GM10266 (cell line): Measurements from ENCODE around the gene LILRB3.
"Not testable (repeated sequence)": the region's sequence is repeated elsewhere in the genome, so short reads cannot be mapped to it uniquely, and the experiment has no call there.

ENCODE experiments used
- DNase-seq: peaks from one replicate; pipeline ENCODE4 v3.0.0; 2012; ENCODE audit errors: extremely low spot score
- TF ChIP-seq, protein P1 (sequence below): IDR thresholded peaks from 2 replicates; pipeline ENCODE4 v1.5.1; 2012; ENCODE audit warnings: mild to moderate bottlenecking, low read depth; ENCODE audit not compliant: control insufficient read depth, insufficient read depth; ENCODE audit errors: missing control alignments

The LILRB3 gene

DNA sequence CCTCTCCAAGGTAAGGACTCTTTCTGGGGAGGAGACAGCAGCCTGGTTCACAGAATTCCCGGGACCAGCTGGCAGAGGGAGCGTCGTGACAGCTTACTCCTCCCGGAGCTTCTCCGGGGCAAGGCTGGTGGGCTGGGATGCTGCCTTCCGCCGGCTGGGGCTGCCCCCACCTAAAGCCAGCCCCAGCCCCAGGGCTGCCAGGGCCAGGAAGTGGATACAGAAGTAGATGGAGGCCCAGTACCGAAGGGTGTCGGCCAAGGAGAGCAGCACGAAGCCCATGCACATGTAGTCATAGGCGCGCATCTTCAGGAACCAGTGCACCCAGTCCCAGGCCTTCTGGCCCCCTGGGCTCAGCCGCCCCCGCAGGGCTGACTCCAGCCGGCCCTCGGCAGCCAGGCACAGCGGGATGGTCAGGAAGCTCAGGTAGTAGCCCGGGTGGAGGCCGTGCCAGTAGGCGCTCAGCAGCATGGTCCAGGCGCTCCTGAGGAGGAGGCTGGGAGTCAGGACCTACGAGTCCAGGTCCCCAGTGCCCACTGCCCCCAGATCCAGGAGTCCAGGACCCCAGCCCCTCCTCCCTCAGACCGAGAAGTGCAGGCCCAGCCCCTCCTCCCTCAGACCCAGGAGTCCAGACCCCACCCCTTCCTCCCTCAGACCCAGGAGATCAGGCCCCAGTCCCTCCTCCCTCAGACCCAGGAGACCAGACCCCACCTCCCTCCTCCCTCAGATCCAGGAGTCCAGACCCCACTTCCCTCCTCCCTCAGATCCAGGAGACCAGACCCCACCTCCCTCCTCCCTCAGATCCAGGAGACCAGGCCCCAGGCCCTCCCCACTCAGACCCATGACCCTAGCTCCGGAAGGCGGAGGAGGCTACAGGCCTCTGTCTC, 48.6 kb downstream of the LILRB3 start:
- TF ChIP-seq, protein P1, sequence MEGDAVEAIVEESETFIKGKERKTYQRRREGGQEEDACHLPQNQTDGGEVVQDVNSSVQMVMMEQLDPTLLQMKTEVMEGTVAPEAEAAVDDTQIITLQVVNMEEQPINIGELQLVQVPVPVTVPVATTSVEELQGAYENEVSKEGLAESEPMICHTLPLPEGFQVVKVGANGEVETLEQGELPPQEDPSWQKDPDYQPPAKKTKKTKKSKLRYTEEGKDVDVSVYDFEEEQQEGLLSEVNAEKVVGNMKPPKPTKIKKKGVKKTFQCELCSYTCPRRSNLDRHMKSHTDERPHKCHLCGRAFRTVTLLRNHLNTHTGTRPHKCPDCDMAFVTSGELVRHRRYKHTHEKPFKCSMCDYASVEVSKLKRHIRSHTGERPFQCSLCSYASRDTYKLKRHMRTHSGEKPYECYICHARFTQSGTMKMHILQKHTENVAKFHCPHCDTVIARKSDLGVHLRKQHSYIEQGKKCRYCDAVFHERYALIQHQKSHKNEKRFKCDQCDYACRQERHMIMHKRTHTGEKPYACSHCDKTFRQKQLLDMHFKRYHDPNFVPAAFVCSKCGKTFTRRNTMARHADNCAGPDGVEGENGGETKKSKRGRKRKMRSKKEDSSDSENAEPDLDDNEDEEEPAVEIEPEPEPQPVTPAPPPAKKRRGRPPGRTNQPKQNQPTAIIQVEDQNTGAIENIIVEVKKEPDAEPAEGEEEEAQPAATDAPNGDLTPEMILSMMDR, result no peak
- no peak for DNase-seq

DNA sequence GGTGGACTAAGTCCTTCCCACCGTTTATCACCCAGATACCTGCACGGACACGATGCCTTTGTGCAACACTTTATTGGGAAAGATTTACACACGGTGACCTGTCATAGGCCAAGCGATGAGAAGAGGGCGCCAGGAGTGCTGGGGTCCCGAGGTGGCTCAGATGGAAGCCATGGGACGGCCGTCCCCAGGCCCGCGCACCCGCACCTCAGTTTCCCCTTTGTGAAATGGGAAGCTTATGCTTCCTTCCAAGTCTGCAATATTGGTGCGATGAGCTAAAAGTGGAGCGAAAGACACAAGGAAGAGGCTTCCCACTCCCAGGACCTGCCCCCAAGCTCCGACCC, 49.5 kb downstream of the LILRB3 start:
- no peak for DNase-seq
- TF ChIP-seq, protein P1, result no peak

DNA sequence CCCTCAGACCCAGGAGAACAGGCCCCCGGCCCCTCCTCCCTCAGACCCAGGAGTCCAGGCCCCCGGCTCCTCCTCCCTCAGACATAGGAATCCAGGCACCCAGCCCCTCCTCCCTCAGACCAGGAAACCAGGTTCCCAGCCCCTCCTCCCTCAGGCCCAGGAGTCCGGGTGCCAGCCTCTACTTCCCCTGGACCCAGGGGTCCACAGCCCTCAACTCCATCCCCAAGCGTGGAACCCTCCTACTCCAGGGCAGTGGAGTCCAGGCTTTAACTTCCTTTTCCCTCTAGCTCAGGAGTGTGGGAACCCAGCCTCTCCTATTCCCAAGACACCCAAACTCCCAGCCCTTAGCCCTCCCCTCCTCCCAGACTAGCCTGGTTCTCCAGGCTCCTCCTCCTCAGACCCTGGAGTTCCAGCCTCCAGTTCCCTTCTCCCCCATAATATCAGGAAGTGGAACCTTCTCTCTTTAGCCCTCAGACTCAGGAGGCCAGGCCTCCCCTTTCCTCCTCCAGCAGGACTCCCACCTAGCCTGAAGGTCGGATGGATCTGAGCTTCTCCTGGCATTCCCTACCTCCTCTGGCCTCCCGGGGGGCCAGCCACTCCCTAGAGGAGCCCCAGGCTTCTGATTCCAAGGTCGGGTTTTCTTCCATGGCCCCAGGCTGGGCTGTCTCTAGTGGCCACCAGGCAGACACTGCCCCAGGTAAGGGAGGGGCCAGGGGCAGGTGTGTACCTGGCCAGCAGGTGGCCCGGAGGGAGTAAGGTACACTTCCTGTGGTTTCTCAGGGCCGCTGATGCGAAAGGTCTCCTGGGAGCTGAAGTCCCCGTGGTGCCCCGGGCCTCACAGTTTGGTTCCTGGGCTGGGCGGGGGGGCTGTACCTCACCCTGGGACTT, 50.1 kb downstream of the LILRB3 start, which contains the start of gene TMC4:
TMC4 (minus strand) TSS at position 690 of the 888 bp plus-strand sequence; CDS start at position 647, 43 bp downstream.
- no peak for DNase-seq
- TF ChIP-seq, protein P1, result no peak

DNA sequence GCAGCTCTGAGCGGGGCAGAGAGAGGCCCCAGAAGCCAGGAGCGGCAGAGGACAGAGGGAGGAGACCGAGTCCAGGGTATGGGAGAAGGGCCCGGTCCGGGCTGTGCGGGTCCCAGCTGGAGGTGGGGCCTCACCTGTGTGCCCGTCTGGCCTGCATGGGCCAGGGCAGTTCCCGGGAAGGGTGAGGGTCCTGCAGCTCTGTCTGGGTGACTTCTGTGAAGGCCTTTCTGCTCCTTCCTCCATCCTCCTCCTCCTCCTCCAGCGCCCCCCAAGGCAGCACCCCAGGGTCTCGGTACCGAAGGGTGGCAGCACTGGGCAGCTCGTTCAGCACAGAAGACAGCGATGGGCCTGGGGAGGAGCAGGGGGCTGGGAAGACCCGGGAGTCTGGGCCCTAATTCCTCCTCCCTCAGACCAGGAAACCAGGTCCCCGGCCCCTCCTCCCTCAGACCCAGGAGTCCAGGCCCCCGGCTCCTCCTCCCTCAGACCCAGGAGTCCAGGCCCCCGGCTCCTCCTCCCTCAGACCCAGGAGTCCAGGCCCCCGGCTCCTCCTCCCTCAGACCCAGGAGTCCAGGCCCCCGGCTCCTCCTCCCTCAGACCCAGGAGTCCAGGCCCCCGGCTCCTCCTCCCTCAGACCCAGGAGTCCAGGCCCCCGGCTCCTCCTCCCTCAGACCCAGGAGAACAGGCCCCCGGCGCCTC, 50.9 kb downstream of the LILRB3 start:
- not testable (repeated sequence) for DNase-seq

DNA sequence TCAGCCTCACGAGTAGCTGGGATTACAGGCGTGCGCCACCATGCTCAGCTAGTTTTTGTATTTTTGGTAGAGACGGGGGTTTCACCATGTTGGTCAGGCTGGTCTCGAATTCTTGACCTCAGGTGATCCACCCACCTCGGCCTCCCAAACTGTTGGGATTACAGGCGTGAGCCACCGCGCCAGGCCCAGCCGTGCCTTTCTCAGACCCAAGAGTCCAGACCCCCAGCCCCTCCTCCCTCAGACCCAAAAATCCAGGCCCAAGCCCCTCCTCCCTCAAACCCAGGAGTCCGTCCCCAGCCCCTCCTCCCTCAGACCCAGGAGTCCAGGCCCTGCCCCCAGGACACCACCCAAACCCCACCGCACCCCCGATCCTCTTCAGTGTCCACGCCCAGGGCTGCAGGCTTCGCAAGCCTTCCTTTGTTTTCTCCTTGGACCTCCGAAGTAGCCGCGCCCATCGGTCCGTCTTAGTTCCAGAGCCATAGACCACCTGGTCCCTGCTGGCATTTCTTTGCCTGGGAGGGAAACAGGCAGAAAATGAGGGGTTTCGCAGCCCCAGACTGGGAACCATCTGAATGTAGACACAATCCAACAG, 53.6 kb downstream of the LILRB3 start:
- TF ChIP-seq, protein P1, result no peak
- DNase-seq, result no peak

DNA sequence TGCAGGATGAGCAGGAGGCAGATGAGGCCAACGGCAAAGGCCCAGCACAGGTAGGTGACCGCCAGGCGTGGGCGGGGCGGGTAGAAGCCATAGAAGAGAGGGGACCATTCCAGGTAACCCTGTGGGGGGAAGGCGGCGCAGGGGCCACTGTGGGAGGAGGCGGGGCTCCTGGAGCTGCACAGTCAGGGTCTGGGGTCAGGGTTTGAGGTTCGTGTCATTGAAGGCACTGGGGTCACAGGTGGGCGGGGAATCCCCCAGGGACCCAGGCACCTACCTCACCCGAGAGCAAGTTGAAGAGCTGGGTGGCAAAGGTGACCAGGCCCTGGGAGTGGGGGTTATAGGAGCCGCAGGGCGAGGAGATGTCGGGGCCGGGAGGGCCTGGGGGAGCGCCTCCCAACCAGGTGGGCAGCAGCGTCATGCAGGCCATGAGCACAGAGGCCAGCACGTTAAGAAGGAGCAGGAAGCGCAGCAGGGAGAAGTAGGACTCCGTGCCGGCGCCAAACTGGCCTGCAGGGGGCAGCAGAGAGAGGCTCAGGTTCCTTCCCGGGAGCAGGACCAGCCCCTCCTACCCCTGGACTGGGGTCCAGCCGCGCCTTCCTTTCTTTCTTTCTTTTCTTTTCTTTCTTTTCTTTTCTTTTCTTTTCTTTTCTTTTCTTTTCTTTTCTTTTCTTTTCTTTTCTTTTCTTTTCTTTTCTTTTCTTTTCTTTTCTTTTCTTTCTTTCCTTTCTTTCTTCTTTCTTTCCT, 54.5 kb downstream of the LILRB3 start:
- DNase-seq, result peak; percentile 92
- TF ChIP-seq, protein P1, result peak; percentile 98
